Fibroblast of lung (primary cell): Measurements from ENCODE around the gene RAB10. TPM values are rescaled to one million over a fixed set of nuclear protein-coding genes. Genes with fewer than 3 reads are reported as not detected.
A peak's percentile ranks its signal among the peaks of the same experiment; 100 is the strongest.

Experiments used
- DNase-seq, 2 donors: peaks; one replicate each; pipeline versions ENCODE4 v3.0.0 to v3.0.0-alpha.2; 2010; ENCODE audit warnings: low read depth in 2 of 2
- H2AFZ ChIP-seq: 2 replicates; pipeline ENCODE4 v1.5.1; 2012; ENCODE audit warnings: low read length, control low read depth, inconsistent platforms
- H3K27ac ChIP-seq: 2 replicates; pipeline ENCODE4 v1.5.1; 2011; ENCODE audit warnings: low read length, control low read depth; ENCODE audit not compliant: insufficient read depth
- H3K27me3 ChIP-seq: 2 replicates; pipeline ENCODE4 v1.5.1; 2011; ENCODE audit warnings: mild to moderate bottlenecking, low read length; ENCODE audit not compliant: control insufficient read depth, insufficient read depth
- H3K36me3 ChIP-seq: 2 replicates; pipeline ENCODE4 v1.5.1; 2011; ENCODE audit warnings: low read length; ENCODE audit not compliant: control insufficient read depth, insufficient read depth
- H3K4me1 ChIP-seq: 2 replicates; pipeline ENCODE4 v1.5.1; 2011; ENCODE audit warnings: low read length; ENCODE audit not compliant: control insufficient read depth, insufficient read depth; ENCODE audit errors: extremely low read depth
- H3K4me2 ChIP-seq: 2 replicates; pipeline ENCODE4 v1.5.1; 2011; ENCODE audit warnings: low read length, control low read depth; ENCODE audit not compliant: insufficient read depth; ENCODE audit errors: extremely low read depth
- H3K4me3 ChIP-seq, 4 experiments: fragments of 200-600 bp in 1 of 4; sonication (generic) in 1 of 4; replicated peaks in 1 of 4; 2 replicates each; pipeline ENCODE4 v1.5.1; 2011 to 2016; ENCODE audit warnings: low read length in 4 of 4, low read depth in 3 of 4, mild to moderate bottlenecking in 3 of 4, control low read depth in 2 of 4, inconsistent platforms in 1 of 4, mixed read lengths in 1 of 4; ENCODE audit not compliant: insufficient read depth in 1 of 4; ENCODE audit errors: control extremely low read depth in 1 of 4
- H3K79me2 ChIP-seq: 2 replicates; pipeline ENCODE4 v1.5.1; 2012; ENCODE audit warnings: mild to moderate bottlenecking, low read length, inconsistent platforms; ENCODE audit not compliant: control insufficient read depth, insufficient read depth
- H3K9ac ChIP-seq: 2 replicates; pipeline ENCODE4 v1.5.1; 2011; ENCODE audit warnings: mild to moderate bottlenecking, low read length, control low read depth; ENCODE audit not compliant: insufficient read depth
- H3K9me3 ChIP-seq: 2 replicates; pipeline ENCODE4 v1.5.1; 2012; ENCODE audit warnings: low read depth, low read length; ENCODE audit not compliant: control insufficient read depth, insufficient read depth
- H4K20me1 ChIP-seq: 2 replicates; pipeline ENCODE4 v1.5.1; 2011; ENCODE audit warnings: low read length; ENCODE audit not compliant: control insufficient read depth, insufficient read depth; ENCODE audit errors: extremely low read depth
- EZH2 ChIP-seq: IDR thresholded peaks from 2 replicates; pipeline ENCODE4 v1.5.1; 2012; ENCODE audit warnings: low read length, control low read depth, mild to moderate bottlenecking; ENCODE audit errors: missing control alignments
- polyA plus RNA-seq, 2 donors: library from polyadenylated mRNA; depleted of rRNA in 1 of 2; stranded (reverse) in 1 of 2; unstranded in 1 of 2; fragments of >200 nt; gene quantifications; 2 replicates each; pipeline ENCODE4 v1.2.1, GENCODE V29; 2011 to 2012; ENCODE audit warnings: missing spikeins in 1 of 2
- total RNA-seq: library from RNA; depleted of rRNA; stranded (reverse); fragments of >200 nt; gene quantifications from 2 replicates; pipeline ENCODE4 v1.2.1, GENCODE V29; 2014
- TF ChIP-seq, protein P1 (sequence below), 2 donors: IDR thresholded peaks in 1 of 2; conservative IDR thresholded peaks in 1 of 2; 1 replicate in 1 of 2; 2 replicates in 1 of 2; pipeline ENCODE4 v1.5.1; 2011 to 2012; ENCODE audit warnings: low read length in 2 of 2, control low read depth in 1 of 2, inconsistent platforms in 1 of 2, low read depth in 1 of 2, mild to moderate bottlenecking in 1 of 2

RAB10 gene
- total and polyA plus RNA-seq, 2 donors (not counting 1 experiment from before 2014, with no cell fraction given) = 94.1 to 253 TPM

DNA sequence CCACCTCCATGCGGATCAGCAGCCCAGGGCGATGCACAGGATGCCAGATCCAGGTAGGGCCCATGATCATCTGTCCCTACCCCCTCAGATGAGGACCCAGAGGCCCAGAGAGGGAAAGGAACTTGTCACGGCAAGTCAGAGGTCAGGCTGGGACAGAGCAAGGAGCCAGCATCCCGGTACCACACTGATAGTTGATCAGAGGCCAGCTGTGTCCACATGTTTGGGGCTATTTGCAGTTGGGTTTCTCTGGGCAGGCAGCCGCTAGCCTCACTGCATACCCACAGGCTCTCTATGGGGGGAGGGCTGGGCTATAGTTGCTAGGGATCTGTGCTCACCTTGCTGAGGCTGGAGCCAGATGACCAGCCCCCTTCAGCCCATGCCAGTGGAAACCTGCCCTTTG is 148.6 kb downstream of the RAB10 start:
- no peak overlapping the region for H2AFZ ChIP-seq
- H3K36me3 ChIP-seq = no peaks in the 10 kb centered on the region
- H3K4me2 ChIP-seq = no peak overlapping the region
- no peaks in the 10 kb centered on the region for H3K9me3 ChIP-seq
- H3K4me1 ChIP-seq = peaks cover 4% of the 10 kb centered on the region
- H3K27me3 ChIP-seq = peaks cover 3% of the 10 kb centered on the region
- H3K4me3 ChIP-seq = no peak overlapping the region
- no peak for DNase-seq
- H3K27ac ChIP-seq = no peak overlapping the region
- TF ChIP-seq, protein P1, sequence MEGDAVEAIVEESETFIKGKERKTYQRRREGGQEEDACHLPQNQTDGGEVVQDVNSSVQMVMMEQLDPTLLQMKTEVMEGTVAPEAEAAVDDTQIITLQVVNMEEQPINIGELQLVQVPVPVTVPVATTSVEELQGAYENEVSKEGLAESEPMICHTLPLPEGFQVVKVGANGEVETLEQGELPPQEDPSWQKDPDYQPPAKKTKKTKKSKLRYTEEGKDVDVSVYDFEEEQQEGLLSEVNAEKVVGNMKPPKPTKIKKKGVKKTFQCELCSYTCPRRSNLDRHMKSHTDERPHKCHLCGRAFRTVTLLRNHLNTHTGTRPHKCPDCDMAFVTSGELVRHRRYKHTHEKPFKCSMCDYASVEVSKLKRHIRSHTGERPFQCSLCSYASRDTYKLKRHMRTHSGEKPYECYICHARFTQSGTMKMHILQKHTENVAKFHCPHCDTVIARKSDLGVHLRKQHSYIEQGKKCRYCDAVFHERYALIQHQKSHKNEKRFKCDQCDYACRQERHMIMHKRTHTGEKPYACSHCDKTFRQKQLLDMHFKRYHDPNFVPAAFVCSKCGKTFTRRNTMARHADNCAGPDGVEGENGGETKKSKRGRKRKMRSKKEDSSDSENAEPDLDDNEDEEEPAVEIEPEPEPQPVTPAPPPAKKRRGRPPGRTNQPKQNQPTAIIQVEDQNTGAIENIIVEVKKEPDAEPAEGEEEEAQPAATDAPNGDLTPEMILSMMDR (conservative IDR thresholded peaks at IDR 0.05 in 1 of 2, IDR thresholded peaks at IDR 0.05 in 1 of 2; ENCODE audit: low read depth in 1 of 2, low read length in 2 of 2) = no peak
- no peak for TF ChIP-seq EZH2
- H3K79me2 ChIP-seq = no peaks in the 10 kb centered on the region
- no peaks in the 10 kb centered on the region for H4K20me1 ChIP-seq
- no peak overlapping the region for H3K9ac ChIP-seq

DNA sequence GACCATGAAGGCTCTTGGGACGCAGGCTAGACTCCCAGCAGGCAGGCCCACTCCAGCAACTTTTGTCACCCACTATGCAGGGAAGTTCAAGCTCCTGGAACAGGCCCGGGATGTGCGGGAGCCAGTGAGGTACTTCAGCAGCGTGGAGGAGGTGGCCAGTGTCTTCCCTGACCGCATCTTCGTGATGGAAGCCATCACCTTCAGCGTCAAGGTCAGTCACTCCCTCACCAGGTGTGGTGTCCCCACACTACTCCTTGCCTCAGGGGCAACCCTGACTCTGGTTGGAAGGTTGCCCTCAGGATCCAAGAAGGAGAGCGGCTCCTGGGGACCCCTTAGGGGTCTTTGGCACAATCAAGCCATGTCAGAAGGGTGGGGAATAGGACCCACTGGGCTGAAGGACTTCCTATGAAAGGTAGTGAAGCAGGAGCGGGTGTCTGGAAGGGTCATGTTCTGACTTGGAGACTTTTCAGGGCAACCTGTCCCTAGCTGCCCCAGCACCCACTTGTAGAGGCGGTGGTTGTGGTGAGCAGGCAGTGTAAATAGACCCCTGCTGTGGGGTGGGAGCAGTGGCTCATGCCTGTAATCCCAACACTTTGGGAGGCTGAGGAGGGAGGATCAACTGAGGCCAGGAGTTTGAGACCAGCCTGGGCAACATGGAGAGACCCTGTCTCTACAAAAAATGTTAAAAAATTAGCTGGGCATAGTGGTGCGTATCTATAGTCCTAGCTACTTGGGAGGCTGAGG is 149.2 kb downstream of the RAB10 start:
- H3K79me2 ChIP-seq = no peaks in the 10 kb centered on the region
- H3K4me1 ChIP-seq = peaks cover 4% of the 10 kb centered on the region
- H3K4me2 ChIP-seq = no peak overlapping the region
- no peak overlapping the region for H3K9ac ChIP-seq
- H3K4me3 ChIP-seq = no peak overlapping the region
- DNase-seq = no peak
- no peaks in the 10 kb centered on the region for H4K20me1 ChIP-seq
- H3K27ac ChIP-seq = no peak overlapping the region
- H3K36me3 ChIP-seq = no peaks in the 10 kb centered on the region
- peaks cover under 1% of the 10 kb centered on the region for H3K27me3 ChIP-seq
- no peak overlapping the region for H2AFZ ChIP-seq
- H3K9me3 ChIP-seq = no peaks in the 10 kb centered on the region
- TF ChIP-seq, protein P1 (conservative IDR thresholded peaks at IDR 0.05 in 1 of 2, IDR thresholded peaks at IDR 0.05 in 1 of 2; ENCODE audit: low read depth in 1 of 2, low read length in 2 of 2) = no peak
- TF ChIP-seq EZH2 = no peak

DNA sequence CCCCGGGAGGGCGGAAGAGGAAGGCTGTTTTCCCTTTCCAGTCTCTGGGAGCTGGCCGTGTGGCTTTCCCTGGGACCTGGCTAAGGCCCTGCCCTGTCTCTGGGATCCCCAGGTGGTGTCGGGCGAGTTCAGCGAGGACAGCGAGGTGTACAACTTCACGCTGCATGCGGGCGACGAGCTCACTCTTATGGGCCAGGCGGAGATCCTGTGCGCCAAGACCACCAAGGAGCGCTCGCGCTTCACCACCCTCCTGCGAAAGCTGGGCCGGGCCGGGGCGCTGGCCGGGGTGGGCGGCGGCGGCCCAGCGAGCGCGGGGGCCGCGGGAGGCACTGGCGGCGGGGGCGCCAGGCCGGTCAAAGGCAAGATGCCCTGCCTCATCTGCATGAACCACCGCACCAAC is 150.2 kb downstream of the RAB10 start:
- DNase-seq = no peak
- peak overlapping the region in 3 of 4 experiments; percentile 17 to 46 (median 43) for H3K4me3 ChIP-seq
- H3K27me3 ChIP-seq = no peaks in the 10 kb centered on the region
- no peaks in the 10 kb centered on the region for H3K79me2 ChIP-seq
- H3K9ac ChIP-seq = peak overlapping the region; percentile 41
- TF ChIP-seq, protein P1 (conservative IDR thresholded peaks at IDR 0.05 in 1 of 2, IDR thresholded peaks at IDR 0.05 in 1 of 2; ENCODE audit: low read depth in 1 of 2, low read length in 2 of 2) = no peak
- TF ChIP-seq EZH2 = no peak
- no peaks in the 10 kb centered on the region for H4K20me1 ChIP-seq
- no peaks in the 10 kb centered on the region for H3K9me3 ChIP-seq
- peak overlapping the region; percentile 94 for H2AFZ ChIP-seq
- H3K4me2 ChIP-seq = peak overlapping the region; percentile 73
- no peak overlapping the region for H3K27ac ChIP-seq
- H3K4me1 ChIP-seq = peaks cover 3% of the 10 kb centered on the region
- H3K36me3 ChIP-seq = no peaks in the 10 kb centered on the region
